NCI-H146 treated with DMSO at 0.1 percent for 48 hours (cell line): ENCODE data around the gene PRIM1.
"Not testable (repeated sequence)": the region's sequence is repeated elsewhere in the genome, so short reads cannot be mapped to it uniquely, and the experiment has no call there.

Experiments
- DNase-seq: peaks from one replicate; lab custom pipeline; 2025; ENCODE audit not compliant: unreplicated experiment; lab: John Stamatoyannopoulos, UW

PRIM1 gene

GRCh38 chr12:56718636-56719035, 33.5 kb downstream of the PRIM1 start:
- DNase-seq = no peak

DNA sequence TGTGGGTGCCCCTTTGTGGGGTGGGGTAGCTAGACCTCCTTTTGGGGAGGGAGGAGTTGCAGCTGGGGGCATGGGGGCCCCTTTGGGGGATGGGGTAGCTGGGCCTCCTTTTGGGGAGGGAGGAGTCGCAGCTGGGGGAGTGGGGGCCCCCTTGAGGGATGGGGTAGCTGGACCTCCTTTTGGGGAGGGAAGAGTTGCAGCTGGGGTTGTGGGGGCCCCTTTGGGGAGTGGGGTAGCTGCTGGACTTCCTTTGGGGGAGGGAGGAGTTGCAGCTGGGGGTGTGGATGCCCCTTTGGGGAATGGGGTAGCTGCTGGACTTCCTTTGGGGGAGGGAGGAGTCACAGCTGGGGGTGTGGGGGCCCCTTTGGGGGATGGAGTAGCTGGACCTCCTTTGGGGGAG, 34.0 kb downstream of the PRIM1 start:
- no peak for DNase-seq

GRCh38 chr12:56716933-56717880, 34.9 kb downstream of the PRIM1 start:
- no peak for DNase-seq

GRCh38 chr12:56716458-56716857, 35.7 kb downstream of the PRIM1 start:
- no peak for DNase-seq

DNA sequence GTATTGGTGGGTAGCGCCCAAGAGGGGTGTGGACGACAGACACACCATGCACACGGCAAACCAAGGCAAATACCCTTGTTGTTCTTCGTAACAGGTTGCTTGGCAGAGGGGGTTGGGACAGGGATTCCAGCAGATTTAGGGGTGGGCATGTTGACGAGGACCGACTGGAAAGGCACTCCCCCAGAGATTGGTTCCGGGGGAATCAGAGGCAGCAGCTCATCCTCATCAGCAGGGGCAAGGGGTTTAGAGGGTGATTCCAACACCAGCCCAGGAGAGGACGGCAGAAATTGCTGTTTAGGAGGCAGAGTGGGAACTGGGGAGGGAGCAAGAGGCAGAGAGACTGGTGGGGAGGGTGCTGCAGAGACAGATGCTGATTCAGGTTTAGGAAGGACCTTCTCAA, 36.3 kb downstream of the PRIM1 start:
- DNase-seq = no peak

GRCh38 chr12:56714431-56714929, 37.6 kb downstream of the PRIM1 start:
- no peak for DNase-seq

GRCh38 chr12:56713345-56713744, 38.8 kb downstream of the PRIM1 start:
- DNase-seq = no peak

DNA sequence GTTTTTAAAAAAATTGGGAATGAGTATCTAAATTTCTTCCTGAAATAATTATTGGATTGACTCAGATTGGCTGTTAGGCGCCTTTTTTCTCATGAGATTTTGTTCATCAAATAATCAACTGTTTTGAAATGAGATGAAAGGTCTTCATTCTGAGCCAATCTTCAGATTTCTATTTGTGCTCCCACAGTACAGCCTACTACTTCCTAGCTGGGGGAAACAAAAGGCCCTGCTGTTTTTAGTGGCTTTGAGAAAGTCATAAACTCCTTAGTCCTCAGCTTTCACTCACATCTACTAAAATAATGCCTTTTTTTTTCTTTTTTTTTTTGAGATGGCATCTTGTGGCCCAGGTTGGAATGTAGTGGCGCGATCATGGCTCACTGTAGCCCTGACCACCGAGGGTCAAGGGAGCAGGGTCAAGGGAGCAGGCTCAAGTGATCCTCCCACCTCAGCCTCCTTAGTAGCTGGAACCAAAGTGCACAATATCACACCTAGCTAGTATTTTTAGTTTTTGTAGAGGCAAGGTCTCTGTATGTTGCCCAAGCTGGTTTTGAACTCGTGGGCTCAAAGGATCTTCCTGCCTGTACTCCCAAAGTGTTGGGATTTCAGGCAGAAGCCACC, 42.3 kb downstream of the PRIM1 start:
- no peak for DNase-seq

GRCh38 chr12:56704522-56704921, 47.6 kb downstream of the PRIM1 start:
- not testable (repeated sequence) for DNase-seq

DNA sequence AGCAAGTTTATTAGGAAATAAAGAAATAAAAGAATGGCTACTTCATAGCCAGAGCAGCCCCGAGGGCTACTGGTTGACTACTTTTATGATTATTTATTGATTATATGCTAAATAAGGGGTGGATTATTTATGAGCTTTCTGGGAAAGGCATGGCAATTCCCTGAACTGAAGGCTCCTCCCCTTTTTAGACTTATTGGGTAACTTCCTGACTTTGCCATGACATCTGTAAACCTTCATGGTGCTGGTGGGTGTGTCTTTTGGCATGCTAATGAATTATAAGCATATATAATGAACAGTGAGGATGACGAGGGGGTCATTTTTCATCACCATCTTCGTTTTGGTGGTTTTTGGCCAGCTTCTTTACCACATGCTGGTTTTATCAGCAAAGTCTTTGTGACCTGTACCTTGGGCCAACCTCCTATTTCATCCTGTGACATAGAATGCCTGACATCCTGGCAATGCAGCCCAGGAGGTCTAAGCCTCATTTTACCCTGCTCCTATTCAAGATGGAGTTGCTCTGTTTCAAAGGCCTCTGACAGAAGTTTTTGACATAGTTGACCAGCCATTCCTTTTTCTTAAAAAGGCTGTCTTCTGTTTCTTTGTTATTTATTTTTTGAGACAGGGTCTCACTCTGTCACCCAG, 53.0 kb downstream of the PRIM1 start:
- no peak for DNase-seq

DNA sequence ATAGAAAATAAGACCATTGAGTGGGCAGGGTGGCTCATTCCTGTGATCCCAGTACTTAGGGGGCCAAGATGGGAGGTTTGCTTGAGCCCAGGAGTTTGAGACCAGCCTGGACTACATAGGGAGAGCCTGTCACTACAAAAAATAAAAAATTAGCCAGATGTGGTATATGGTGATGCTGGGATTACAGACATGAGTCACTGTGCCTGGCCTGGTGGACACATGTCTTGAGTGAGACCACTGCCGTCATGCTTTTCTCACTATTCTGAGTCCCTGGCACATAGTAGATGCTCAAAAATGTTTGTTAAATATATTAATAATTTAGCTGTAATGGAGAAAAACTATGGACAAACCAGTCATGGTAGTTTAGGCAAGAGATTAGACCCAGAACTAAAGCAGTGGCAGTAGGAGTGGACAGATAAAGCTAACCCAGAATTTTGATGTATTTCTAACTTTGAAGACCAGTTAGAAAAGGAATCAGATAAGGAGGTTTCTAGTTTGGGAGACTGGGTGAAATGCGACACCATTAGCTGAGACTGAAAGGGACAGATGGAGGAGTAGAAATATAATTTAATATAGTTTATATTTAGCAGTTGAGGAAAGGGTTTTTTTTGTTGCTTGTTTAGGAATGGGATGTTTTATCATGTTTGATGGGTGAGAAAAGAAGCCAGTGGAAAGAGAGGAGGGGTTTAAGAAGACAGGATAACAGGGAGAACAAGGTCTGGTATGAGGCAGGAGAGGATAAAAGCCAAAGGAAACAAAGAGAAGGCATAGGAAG, 56.6 kb downstream of the PRIM1 start:
- DNase-seq = no peak

DNA sequence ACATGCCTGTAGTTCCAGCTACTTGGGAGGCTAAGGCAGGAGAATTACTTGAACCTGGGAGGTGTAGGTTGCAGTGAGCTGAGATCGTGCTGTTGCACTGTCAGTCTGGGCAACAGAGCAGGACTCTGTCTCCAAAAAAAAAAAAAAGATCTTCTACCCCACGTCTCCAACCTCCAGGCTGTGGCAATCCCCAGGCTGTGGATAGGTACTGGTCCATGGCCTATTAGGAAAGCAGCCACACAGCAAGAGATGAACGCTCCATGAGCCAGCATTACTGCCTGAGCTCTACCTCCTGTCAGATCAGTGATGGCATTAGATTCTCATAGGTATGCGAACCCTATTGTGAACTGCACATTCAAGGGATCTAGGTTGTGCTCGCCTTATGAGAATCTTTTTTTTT, 58.0 kb downstream of the PRIM1 start:
- no peak for DNase-seq

DNA sequence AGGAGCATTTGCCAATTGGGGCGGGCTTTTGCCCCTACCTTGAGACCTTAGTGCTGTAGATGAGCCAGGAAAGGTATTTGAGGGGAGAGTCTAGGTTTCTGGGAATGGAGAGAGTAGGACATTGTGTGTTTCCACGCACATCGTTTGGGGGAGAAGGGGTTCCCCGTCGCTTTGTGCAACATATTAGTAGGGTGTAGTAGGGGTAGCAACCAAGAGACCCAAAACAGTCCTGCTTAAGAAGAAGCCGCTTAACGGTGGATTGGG, 63.3 kb downstream of the PRIM1 start:
- no peak for DNase-seq

DNA sequence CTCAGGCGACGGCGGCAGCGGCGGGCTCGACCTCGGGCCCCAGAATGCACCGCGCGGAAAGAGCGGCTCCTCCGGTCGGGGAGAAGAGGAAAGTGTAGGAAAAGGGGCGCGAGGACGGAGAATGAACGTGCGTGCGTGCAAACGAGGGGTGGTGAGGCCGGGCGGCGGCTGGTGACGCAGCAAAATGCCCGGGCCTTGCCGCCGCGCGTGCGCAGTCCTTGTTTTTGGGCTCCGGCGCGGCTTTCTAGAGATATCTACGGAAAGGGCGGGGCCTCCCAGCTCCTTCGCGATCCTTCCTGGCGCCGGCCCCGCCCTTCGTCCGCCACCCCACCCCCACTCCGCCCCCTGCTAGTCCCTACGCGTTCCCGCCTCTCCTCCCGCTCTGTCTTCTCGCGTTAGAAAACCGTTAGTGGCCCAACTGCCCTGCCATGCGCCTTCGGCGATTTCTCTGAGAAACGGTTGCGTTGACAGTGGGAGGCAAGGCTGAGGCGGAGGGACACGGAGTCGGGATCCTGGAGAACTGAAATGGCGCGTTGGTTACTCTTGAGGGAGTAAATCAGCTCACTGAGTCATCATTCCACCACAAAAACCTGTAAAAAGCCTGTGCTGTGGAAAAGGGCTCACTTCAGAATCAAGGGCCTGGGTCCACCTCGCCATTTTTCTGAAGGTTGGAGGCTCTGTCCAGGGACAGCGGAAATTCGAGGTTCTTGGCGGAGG, 63.8 kb downstream of the PRIM1 start, which contains the start of gene PTGES3:
Gene PTGES3, minus strand, starts transcription at position 156 of the 717 bp plus-strand sequence. CDS start 285 bp downstream, outside the sequence.
- peak; percentile 97 for DNase-seq

- DNase-seq = peak; percentile 27
Observed at GRCh38 chr12:56687223-56688128, 64.6 kb downstream of the PRIM1 start.

DNA sequence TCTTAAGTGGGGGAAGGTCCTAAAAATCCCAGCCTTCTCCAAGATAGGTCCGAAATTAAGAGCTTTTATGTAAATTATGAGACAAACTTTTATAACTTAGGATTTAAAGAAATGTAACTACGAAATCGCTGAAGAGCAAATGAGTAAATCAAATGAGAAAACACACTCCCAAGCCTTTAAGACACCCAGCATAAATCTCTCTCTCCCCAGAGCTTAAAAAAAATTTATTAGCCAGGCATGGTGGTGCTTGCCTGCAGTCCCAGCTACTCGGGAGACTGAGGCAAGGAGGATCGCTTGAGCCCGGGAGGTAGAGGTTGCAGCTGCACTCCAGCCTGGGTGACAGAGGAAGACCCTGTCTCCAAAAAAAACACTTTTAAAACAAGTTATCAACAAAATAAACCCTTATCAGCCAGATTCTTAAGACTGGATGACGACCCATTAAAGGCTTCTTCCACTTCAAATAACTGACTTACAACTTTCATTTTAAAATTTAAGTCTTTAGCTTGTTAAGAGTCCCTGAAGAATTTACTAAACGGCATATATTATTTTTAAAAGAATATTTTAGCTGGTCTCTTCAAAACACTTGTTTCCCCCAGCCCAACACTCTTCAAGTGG, 67.3 kb downstream of the PRIM1 start:
- DNase-seq = no peak

- no peak for DNase-seq
Observed at GRCh38 chr12:56682323-56682722, 69.8 kb downstream of the PRIM1 start.
